GM12878 (cell line): ENCODE data around the gene STK10. TPM values are rescaled to one million over a fixed set of nuclear protein-coding genes. Genes with fewer than 3 reads are reported as not detected.

Source experiments
- BHLHE40 ChIP-seq, 2 experiments: fragments of 450-650 bp in 1 of 2; IDR thresholded peaks; 2 replicates each; pipeline ENCODE4 v1.6.1; 2011 to 2017; ENCODE audit warnings: low read depth in 2 of 2, borderline replicate concordance in 1 of 2, improper control_type of control experiment in 1 of 2, low read length in 1 of 2, mild to moderate bottlenecking in 1 of 2
- CBX5 ChIP-seq: sonication (generic); IDR thresholded peaks from 2 replicates; pipeline ENCODE4 v1.6.1; 2016; ENCODE audit warnings: low read depth, moderate library complexity, mild to moderate bottlenecking, inconsistent platforms
- CHD1 ChIP-seq: IDR thresholded peaks from 2 replicates; pipeline ENCODE4 v1.6.1; 2012; ENCODE audit warnings: low read depth, low read length, improper control_type of control experiment
- CTCF ChIP-seq, 3 experiments: IDR thresholded peaks in 2 of 3; conservative IDR thresholded peaks in 1 of 3; 2 replicates each; pipeline ENCODE4 v1.5.1; 2011; ENCODE audit warnings: low read depth in 3 of 3, low read length in 3 of 3, mild to moderate bottlenecking in 3 of 3, control low read depth in 2 of 3, moderate library complexity in 2 of 3, inconsistent platforms in 1 of 3, mixed read lengths in 1 of 3; ENCODE audit not compliant: control insufficient read depth in 2 of 3, insufficient read depth in 1 of 3; ENCODE audit errors: extremely low read depth in 1 of 3
- DPF2 ChIP-seq: fragments of 450-650 bp; IDR thresholded peaks from 2 replicates; pipeline ENCODE4 v1.6.1; 2017; ENCODE audit warnings: mild to moderate bottlenecking
- EGR1 ChIP-seq, 2 experiments: IDR thresholded peaks; 1 replicate in 1 of 2; 2 replicates in 1 of 2; pipeline ENCODE4 v1.6.1; 2011 to 2012; ENCODE audit warnings: low read depth in 2 of 2, low read length in 2 of 2, borderline replicate concordance in 1 of 2, mild to moderate bottlenecking in 1 of 2, moderate library complexity in 1 of 2
- FOXK2 ChIP-seq: fragments of 450-650 bp; IDR thresholded peaks from 2 replicates; pipeline ENCODE4 v1.6.1; 2017; ENCODE audit warnings: mild to moderate bottlenecking, moderate library complexity
- IRF4 ChIP-seq: IDR thresholded peaks from 2 replicates; pipeline ENCODE4 v1.6.1; 2011; ENCODE audit warnings: low read depth, low read length
- MEF2A ChIP-seq: IDR thresholded peaks from 2 replicates; pipeline ENCODE4 v1.6.1; 2011; ENCODE audit warnings: low read depth, mild to moderate bottlenecking, low read length, moderate library complexity; ENCODE audit not compliant: insufficient read depth
- PAX5 ChIP-seq: IDR thresholded peaks from 2 replicates; pipeline ENCODE4 v1.6.1; 2011; ENCODE audit warnings: low read depth, low read length, borderline replicate concordance
- REST ChIP-seq: IDR thresholded peaks from 2 replicates; pipeline ENCODE4 v1.6.1; 2012; ENCODE audit warnings: mild to moderate bottlenecking, low read depth, low read length
- RUNX3 ChIP-seq: IDR thresholded peaks from 2 replicates; pipeline ENCODE4 v1.6.1; 2012; ENCODE audit warnings: low read length, inconsistent platforms
- SP1 ChIP-seq: IDR thresholded peaks from one replicate; pipeline ENCODE4 v1.6.1; 2011; ENCODE audit warnings: low read depth, low read length
- TCF12 ChIP-seq: IDR thresholded peaks from 2 replicates; pipeline ENCODE4 v1.6.1; 2011; ENCODE audit warnings: low read depth, mild to moderate bottlenecking, low read length
- YY1 ChIP-seq: IDR thresholded peaks from 2 replicates; pipeline ENCODE4 v1.6.1; 2011; ENCODE audit warnings: low read depth, mild to moderate bottlenecking, low read length
- ZBTB40 ChIP-seq: fragments of 450-650 bp; IDR thresholded peaks from 2 replicates; pipeline ENCODE4 v1.6.1; 2016; ENCODE audit warnings: mild to moderate bottlenecking, moderate library complexity, borderline replicate concordance
- ZSCAN29 ChIP-seq: fragments of 450-650 bp; IDR thresholded peaks from 2 replicates; pipeline ENCODE4 v1.6.1; 2017; ENCODE audit warnings: mild to moderate bottlenecking, moderate library complexity
- polyA plus RNA-seq, 11 experiments: library from polyadenylated mRNA; depleted of rRNA in 4 of 11; unstranded in 6 of 11; stranded (reverse) in 5 of 11; fragments of >200 nt; fragmentation: Nextera tagmentation in 4 of 11; fragmentation: Illumina TruSeq in 1 of 11; extraction: Ambion mirVana in 4 of 11; extraction: Trizol in 1 of 11; gene quantifications; 1 replicate in 1 of 11; 2 replicates in 10 of 11; pipeline versions ENCODE4 v1.2.1 to v1.2.3, GENCODE V29; 2011 to 2016; ENCODE audit warnings: inconsistent platforms in 2 of 11, missing spikeins in 2 of 11, low read depth in 1 of 11
- total RNA-seq, 4 experiments: library from RNA; depleted of rRNA in 3 of 4; stranded (reverse); fragments of >200 nt in 3 of 4; fragmentation: Illumina TruSeq in 1 of 4; extraction: Trizol in 1 of 4; gene quantifications; 2 replicates each; pipeline versions ENCODE4 v1.2.1 to v1.2.3, GENCODE V29; 2013 to 2021

Gene STK10
- total and polyA plus RNA-seq, 10 of the 15 experiments (the other 5 are each of a cell fraction or from before 2014, with no cell fraction given) = 14.2 to 96.4 (median 50.6) TPM

GRCh38 chr5:171999877-172000276 lies 188.1 kb downstream of the STK10 start (continued):
- no peak for TF ChIP-seq ZSCAN29
- peak; percentile 41; the same call in 1 of the 2 replicates for TF ChIP-seq PAX5
- no peak for TF ChIP-seq CBX5
- TF ChIP-seq FOXK2 = no peak
- TF ChIP-seq RUNX3 = peak; percentile 39
- no peak for TF ChIP-seq REST
- no peak for TF ChIP-seq EGR1 (IDR thresholded peaks at IDR 0.05; ENCODE audit: borderline replicate concordance in 1 of 2, low read depth in 2 of 2, low read length in 2 of 2)
- no peak for TF ChIP-seq YY1
- TF ChIP-seq CTCF (IDR thresholded peaks at IDR 0.05 in 2 of 3, conservative IDR thresholded peaks at IDR 0.05 in 1 of 3; ENCODE audit: control insufficient read depth in 2 of 3, extremely low read depth in 1 of 3, insufficient read depth in 1 of 3, low read depth in 3 of 3, low read length in 3 of 3) = no peak
- no peak for TF ChIP-seq DPF2
- TF ChIP-seq IRF4 = no peak
- no peak for TF ChIP-seq TCF12
- TF ChIP-seq CHD1 = no peak
- TF ChIP-seq SP1 = no peak
- TF ChIP-seq BHLHE40 (IDR thresholded peaks at IDR 0.05; ENCODE audit: borderline replicate concordance in 1 of 2, low read depth in 2 of 2, low read length in 1 of 2) = peak; percentile 65 to 82; a peak in 3 of 4 replicates
- 0 out of 2 replicates have a peak, but pooled peaks have one; percentile 23 for TF ChIP-seq MEF2A
- no peak for TF ChIP-seq ZBTB40
